B cell (primary cell): ENCODE measurements around the gene TRDN. TPM values are rescaled to one million over a fixed set of nuclear protein-coding genes. Genes with fewer than 3 reads are reported as not detected.

Experiments
- ATAC-seq: fragments of 200-7000 bp; cut with Tn5 transposase; one replicate; pipeline ENCODE4 v1.10.0; 2021; ENCODE audit warnings: low read depth, mild to moderate bottlenecking, moderate number of reproducible peaks, moderate library complexity
- CTCF ChIA-PET: fragments of 350-600 bp; sonication (Branson Sonifier 250); formaldehyde crosslinking; loops from one replicate; lab custom pipeline; 2021; ENCODE audit warnings: antibody characterized with exemption, inconsistent platforms; lab: Charles Lee
- POLR2A ChIA-PET: fragments of 350-600 bp; sonication (Branson Sonifier 250); formaldehyde crosslinking; loops from one replicate; lab custom pipeline; 2021; ENCODE audit warnings: antibody characterized with exemption; lab: Charles Lee
- DNase-seq: peaks from one replicate; pipeline ENCODE4 v3.0.0; 2013
- H2AFZ ChIP-seq: 2 replicates; pipeline ENCODE4 v1.6.1; 2012; ENCODE audit warnings: mild to moderate bottlenecking, low read depth, low read length; ENCODE audit not compliant: insufficient read depth, poor library complexity, severe bottlenecking
- H3K27ac ChIP-seq, 2 donors: 1 replicate in 1 of 2; 2 replicates in 1 of 2; pipeline ENCODE4 v1.5.1; 2012 to 2013; ENCODE audit warnings: low read length in 2 of 2, mild to moderate bottlenecking in 2 of 2, moderate library complexity in 1 of 2
- H3K27me3 ChIP-seq, 4 experiments: fragments of 200-600 bp in 1 of 4; sonication (generic) in 1 of 4; replicated peaks in 1 of 4; 1 replicate in 2 of 4; 2 replicates in 2 of 4; pipeline versions ENCODE4 v1.6.1 to v1.7.0; 2013 to 2016; ENCODE audit warnings: low read length in 3 of 4, mild to moderate bottlenecking in 2 of 4, mixed read lengths in 1 of 4, moderate library complexity in 1 of 4; ENCODE audit not compliant: insufficient read depth in 4 of 4, control insufficient read depth in 3 of 4; ENCODE audit errors: control extremely low read depth in 1 of 4
- H3K36me3 ChIP-seq, 2 experiments: replicated peaks in 1 of 2; 1 replicate in 1 of 2; 2 replicates in 1 of 2; pipeline versions ENCODE4 v1.6.1 to v1.7.1; 2013; ENCODE audit warnings: low read length in 1 of 2; ENCODE audit not compliant: insufficient read depth in 2 of 2, control insufficient read depth in 1 of 2; ENCODE audit errors: control extremely low read depth in 1 of 2, extremely low read depth in 1 of 2
- H3K4me1 ChIP-seq, 2 donors: fragments of 200-600 bp in 1 of 2; sonication (generic) in 1 of 2; 1 replicate in 1 of 2; 2 replicates in 1 of 2; pipeline versions ENCODE4 v1.5.1 to v1.6.1; 2013 to 2017; ENCODE audit warnings: low read length in 2 of 2; ENCODE audit not compliant: control insufficient read depth in 2 of 2, insufficient read depth in 2 of 2
- H3K4me2 ChIP-seq: replicated peaks from 2 replicates; pipeline ENCODE3; 2012; ENCODE audit warnings: mild to moderate bottlenecking, low read depth, low read length; ENCODE audit not compliant: poor library complexity, severe bottlenecking
- H3K4me3 ChIP-seq, 5 experiments: fragments of 200-600 bp in 1 of 5; sonication (generic) in 1 of 5; 1 replicate in 3 of 5; 2 replicates in 2 of 5; pipeline versions ENCODE4 v1.5.1 to v1.7.0; 2011 to 2016; ENCODE audit warnings: low read length in 4 of 5, mild to moderate bottlenecking in 4 of 5, low read depth in 2 of 5, control low read depth in 1 of 5, moderate library complexity in 1 of 5; ENCODE audit not compliant: insufficient read depth in 1 of 5; ENCODE audit errors: control extremely low read depth in 1 of 5, extremely low read depth in 1 of 5
- H3K79me2 ChIP-seq: fragments of 200-600 bp; sonication (generic); one replicate; pipeline ENCODE4 v1.6.0; 2016; ENCODE audit warnings: low read length; ENCODE audit not compliant: control insufficient read depth, insufficient read depth
- H3K9ac ChIP-seq: fragments of 200-600 bp; sonication (generic); 2 replicates; pipeline ENCODE4 v1.6.1; 2017; ENCODE audit warnings: mild to moderate bottlenecking, low read length, moderate library complexity
- H3K9me3 ChIP-seq, 3 donors: one replicate each; pipeline versions ENCODE4 v1.6.1 to v1.7.1; 2013; ENCODE audit warnings: low read length in 2 of 3; ENCODE audit not compliant: control insufficient read depth in 2 of 3, insufficient read depth in 1 of 3; ENCODE audit errors: control extremely low read depth in 1 of 3
- H4K20me1 ChIP-seq: 2 replicates; pipeline ENCODE4 v1.6.0; 2012; ENCODE audit warnings: mild to moderate bottlenecking, low read length; ENCODE audit not compliant: insufficient read depth, control insufficient read depth, poor library complexity, severe bottlenecking
- H3K27ac Mint-ChIP-seq: one replicate; pipeline ENCODE4 v1.8.0; 2021; ENCODE audit warnings: mixed read lengths
- H3K27me3 Mint-ChIP-seq: one replicate; pipeline ENCODE4 v1.8.0; 2021; ENCODE audit warnings: mixed read lengths
- H3K4me1 Mint-ChIP-seq: one replicate; pipeline ENCODE4 v1.8.0; 2021; ENCODE audit warnings: mixed read lengths
- H3K4me3 Mint-ChIP-seq: one replicate; pipeline ENCODE4 v1.8.0; 2021; ENCODE audit warnings: mixed read lengths
- H3K9me3 Mint-ChIP-seq: one replicate; pipeline ENCODE4 v1.8.0; 2022; ENCODE audit warnings: mixed read lengths; ENCODE audit not compliant: insufficient read depth
- CTCF ChIP-seq: fragments of 200-600 bp; IDR thresholded peaks from one replicate; pipeline ENCODE4 v1.8.0; 2022; ENCODE audit warnings: antibody characterized with exemption, mild to moderate bottlenecking
- EZH2 ChIP-seq: IDR thresholded peaks from 2 replicates; pipeline ENCODE4 v1.6.1; 2012; ENCODE audit warnings: borderline replicate concordance, low read depth, mild to moderate bottlenecking, moderate library complexity, low read length; ENCODE audit not compliant: insufficient read depth, poor library complexity, severe bottlenecking
- WGBS: methylation state at CpG from one replicate; pipeline ENCODE4 v1.1.5; 2013; ENCODE audit warnings: missing lambda C conversion rate; ENCODE audit not compliant: insufficient coverage; 5-methylcytosine and 5-hydroxymethylcytosine counted together
- intact Hi-C: fragments of 100-400 bp; cut with micrococcal nuclease; formaldehyde crosslinking; loops from one replicate; pipeline ENCODE4 v1.10.0; 2022
- polyA plus RNA-seq: library from polyadenylated mRNA; depleted of rRNA; stranded (reverse); fragments of >200 nt; gene quantifications from 2 replicates; pipeline ENCODE4 v1.2.3, GENCODE V29; 2012
- total RNA-seq, 2 donors: library from RNA; stranded (reverse); fragments of 120-200 nt in 1 of 2; gene quantifications; 1 replicate in 1 of 2; 2 replicates in 1 of 2; pipeline versions ENCODE4 v1.2.3 to v1.2.4, GENCODE V29; 2013 to 2022

TRDN gene
- total and polyA plus RNA-seq, 2 donors (not counting 1 experiment from before 2014, with no cell fraction given), result not detected

DNA sequence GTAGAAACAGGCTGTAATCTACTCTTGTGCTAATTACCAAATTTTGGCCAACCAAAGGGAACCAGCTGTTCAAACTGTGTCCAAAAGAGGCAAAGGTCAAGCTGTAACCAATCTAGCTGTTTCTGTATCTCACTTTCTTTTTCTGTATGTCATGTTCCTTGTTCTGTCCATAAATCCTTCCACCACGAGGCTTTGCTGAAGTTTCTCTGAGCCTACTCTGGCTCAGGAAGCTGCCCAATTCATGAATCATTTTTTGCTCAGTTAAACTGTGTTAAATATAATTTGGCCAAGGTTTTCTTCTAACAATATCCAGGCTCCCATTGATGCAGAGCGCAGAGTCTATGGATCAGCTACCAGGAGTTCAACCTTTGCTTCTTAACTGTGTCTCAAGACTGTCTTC, 272.8 kb downstream of the TRDN start:
- H3K4me2 ChIP-seq, result no peak overlapping the region
- no peaks in the 10 kb centered on the region for H3K36me3 ChIP-seq
- no peaks in the 10 kb centered on the region for H3K79me2 ChIP-seq
- peaks cover 3% of the 10 kb centered on the region for H3K9me3 Mint-ChIP-seq
- no peaks in the 10 kb centered on the region for H3K27me3 ChIP-seq
- no peaks in the 10 kb centered on the region for H3K9me3 ChIP-seq
- TF ChIP-seq CTCF (no peak), EZH2 (no peak)
- no peaks in the 10 kb centered on the region for H3K4me1 ChIP-seq
- H3K4me1 Mint-ChIP-seq, result no peaks in the 10 kb centered on the region
- no peak overlapping the region for H3K4me3 Mint-ChIP-seq
- no peak for DNase-seq
- ATAC-seq, result no peak
- no peak overlapping the region for H3K27ac ChIP-seq
- H3K9ac ChIP-seq, result no peak overlapping the region
- CTCF ChIA-PET, result no interaction called here
- H4K20me1 ChIP-seq, result no peaks in the 10 kb centered on the region
- intact Hi-C loops, result no loop called here
- no peak overlapping the region for H2AFZ ChIP-seq
- WGBS, result 100% methylated on average over 1 of the region's 2 CpGs
- POLR2A ChIA-PET, result no interaction called here
- no peak overlapping the region for H3K27ac Mint-ChIP-seq
- H3K27me3 Mint-ChIP-seq, result no peaks in the 10 kb centered on the region
- H3K4me3 ChIP-seq, result no peak overlapping the region

DNA sequence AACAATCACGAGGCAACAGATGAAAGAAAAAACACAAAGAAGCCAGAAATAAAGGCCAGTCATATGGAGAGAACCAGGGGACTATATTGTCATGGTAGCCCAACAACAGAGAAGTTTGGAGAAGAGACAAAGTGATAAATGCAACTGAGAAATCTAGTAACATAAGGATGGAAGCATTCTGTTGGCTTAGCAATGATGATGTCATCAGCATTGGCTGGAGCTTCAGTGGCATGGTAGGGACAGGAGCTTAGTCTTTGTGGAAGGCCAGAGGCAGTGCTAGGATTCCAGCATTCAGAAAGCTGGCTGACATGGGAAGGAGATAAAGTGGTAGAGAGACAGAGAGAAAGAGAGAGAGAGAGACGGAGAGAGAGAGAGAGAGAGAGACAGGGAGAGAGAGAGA, 276.4 kb downstream of the TRDN start:
- ATAC-seq (no peak), DNase-seq (no peak)
- Histone ChIP-seq H3K4me1 (no peaks in the 10 kb centered on the region), H4K20me1 (no peaks in the 10 kb centered on the region), H3K27me3 (no peaks in the 10 kb centered on the region), H3K4me2 (no peak overlapping the region), H3K27ac (no peak overlapping the region), H3K9me3 (no peaks in the 10 kb centered on the region), H3K4me3 (no peak overlapping the region), H3K36me3 (no peaks in the 10 kb centered on the region), H2AFZ (no peak overlapping the region), H3K79me2 (no peaks in the 10 kb centered on the region), H3K9ac (no peak overlapping the region)
- ChIA-PET CTCF (no interaction called here), POLR2A (no interaction called here)
- no peak for TF ChIP-seq CTCF
- TF ChIP-seq EZH2, result no peak
- WGBS, result 70% methylated on average over 1 of the region's 2 CpGs
- no peak overlapping the region for H3K27ac Mint-ChIP-seq
- peaks cover 3% of the 10 kb centered on the region for H3K9me3 Mint-ChIP-seq
- intact Hi-C loops, result no loop called here
- no peaks in the 10 kb centered on the region for H3K4me1 Mint-ChIP-seq
- no peaks in the 10 kb centered on the region for H3K27me3 Mint-ChIP-seq
- no peak overlapping the region for H3K4me3 Mint-ChIP-seq
